ENCODE data around the gene PTGR3.

Gene PTGR3

DNA sequence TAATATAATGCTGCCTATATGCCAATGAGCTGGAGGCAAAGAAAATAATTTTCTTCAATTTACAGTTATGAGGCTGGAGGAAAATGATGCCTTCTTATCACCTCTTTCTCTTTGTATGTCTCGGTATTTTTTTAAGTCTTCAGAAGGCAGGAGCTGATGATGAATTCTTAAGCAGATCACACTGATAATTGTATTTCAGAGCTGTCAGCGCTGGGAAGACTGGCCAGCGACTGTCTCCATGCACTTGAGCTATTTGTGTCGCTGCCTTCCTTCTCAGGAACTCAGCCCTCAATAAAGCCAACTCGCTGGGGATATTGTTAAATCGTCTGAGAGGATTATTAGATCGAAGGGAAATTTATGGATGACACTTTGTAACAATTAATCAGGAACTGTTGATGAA is 40.3 kb downstream of the PTGR3 start:
- no peak for DNase-seq

DNA sequence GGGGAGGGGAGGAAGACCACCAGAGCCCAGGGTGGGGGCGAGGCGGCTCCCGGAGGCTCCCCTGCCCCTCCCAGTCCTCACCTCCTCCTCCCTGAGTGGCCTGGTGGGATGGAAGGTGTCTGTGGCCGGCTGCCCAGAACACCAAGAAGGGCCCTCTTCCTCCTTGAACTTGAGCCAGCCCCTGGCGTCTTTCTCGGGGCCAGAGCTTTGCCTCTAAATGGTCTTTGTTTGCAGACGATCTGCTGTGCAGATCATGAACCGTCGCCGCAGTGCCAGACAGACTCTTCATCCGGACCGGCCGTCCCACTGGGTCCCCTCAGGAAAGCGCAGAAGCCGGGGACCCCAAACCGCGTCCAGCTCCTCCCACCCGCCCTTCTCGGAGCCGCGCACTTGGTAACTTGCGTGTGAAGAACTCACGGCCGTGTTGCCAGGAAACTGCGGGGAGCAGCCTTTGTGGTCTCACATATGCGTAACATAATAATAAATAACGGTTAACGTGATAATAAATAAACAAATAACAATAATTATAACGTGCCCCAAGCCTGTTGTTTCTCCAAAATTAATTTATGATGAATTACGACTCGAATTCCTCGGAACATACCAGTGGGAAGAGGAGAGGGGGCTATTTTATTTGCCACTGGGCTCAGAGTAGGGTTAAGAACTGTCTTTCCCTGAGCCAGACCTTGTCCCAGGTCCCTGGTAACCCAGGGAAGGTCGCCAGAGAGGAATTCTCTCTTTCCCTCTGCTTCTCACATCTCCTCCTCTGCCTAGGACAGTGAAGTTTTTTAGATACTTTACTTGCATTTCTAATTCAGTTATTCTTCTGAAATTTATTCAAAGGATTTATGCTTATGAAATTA is 41.0 kb downstream of the PTGR3 start:
- no peak for DNase-seq

DNA sequence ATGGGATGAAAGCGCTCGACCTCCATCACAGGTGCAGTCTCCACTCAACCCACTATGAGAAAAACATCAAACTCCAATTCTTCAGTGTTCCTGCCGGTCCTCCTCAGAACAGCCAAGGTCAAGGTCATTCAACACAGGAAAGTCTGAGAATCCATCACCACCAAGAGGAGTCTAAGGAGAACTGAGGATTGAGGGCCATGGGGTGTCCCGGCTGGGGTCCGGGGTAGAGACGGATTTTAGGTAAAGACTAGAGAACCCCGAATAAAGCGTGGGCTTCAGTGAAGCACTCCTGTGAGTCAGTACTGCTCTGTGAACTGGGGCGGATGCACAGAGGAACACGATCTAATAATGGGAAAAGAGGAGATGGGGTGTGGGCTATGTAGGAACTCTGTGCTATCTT is 41.8 kb downstream of the PTGR3 start:
- DNase-seq: no peak

DNA sequence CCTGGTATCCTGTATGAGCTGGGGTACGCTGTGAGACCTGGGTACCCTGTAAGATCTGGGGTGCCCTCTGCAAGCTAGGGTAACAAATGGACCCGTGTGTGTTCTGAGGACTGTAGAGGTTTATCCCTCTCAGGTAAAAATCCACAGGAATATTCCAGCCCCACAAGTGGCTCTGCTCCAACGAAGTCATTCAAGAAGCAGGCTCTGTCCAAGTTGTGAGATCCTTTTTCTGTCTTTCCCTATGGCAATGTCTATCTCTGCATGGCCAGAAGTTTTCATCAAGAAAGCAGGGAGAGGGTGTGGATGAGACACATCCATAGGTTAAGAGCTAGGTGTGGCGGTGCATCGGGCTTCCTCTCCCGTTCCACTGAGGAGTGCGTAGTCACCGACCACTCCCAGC is 43.0 kb downstream of the PTGR3 start:
- no peak for DNase-seq

DNA sequence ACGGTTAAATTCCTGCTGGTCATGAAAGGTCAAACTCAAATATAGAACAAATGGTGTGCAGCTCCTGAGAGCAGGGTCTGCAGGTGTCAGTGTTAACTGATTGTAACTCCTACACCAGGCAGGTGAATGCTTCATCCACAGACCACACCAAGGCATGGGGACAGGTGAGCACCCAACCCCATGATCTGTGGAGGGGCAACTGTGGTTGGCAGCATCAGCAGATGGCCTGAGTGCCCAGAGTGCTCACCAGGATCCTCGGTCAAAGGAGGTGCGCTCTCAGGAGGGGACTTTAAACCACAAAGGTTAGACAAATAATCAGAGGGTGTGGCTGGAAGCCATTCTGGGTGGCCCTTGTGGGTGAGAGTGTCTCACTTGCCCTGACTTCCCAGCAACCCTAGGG is 44.5 kb downstream of the PTGR3 start:
- no peak for DNase-seq

DNA sequence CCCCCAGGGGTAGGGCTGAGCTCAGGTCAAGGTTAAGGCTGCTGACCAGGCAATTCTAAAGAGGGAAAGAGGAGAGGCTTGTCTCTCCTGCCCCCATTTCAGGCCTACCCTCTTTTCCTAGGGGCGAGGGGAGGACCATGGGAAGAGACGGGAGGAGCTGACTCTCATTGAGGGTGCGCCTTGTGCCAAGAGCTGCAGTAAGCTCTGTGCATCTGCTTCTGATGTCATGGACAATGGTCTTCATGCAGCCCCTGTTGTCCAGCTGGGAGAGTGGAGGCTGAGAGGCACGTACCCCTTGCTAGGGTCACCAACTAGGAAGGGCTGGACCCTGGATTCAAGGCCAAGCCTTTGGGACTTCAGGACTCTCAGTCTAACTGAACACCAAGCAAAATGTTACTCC is 45.2 kb downstream of the PTGR3 start:
- no peak for DNase-seq

DNA sequence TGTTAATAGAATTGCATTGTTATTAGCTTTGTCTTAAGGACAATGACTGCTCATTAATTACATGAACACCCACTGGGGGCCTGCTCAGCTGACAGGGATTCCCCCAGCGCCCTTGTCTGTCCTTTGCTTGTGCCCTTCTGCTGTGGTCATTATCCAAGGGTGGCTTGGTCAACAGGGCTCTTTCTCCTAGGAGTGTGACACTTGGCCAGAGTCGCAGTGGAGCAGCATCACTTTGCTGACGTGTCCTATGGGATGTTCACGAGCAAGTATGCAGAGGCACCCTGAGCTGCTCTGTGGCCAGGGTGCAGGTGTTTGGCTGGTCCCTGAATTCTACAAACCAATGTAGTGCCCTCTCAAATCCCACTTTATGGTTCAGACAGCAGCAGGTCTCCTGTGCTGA is 46.0 kb downstream of the PTGR3 start:
- no peak for DNase-seq

DNA sequence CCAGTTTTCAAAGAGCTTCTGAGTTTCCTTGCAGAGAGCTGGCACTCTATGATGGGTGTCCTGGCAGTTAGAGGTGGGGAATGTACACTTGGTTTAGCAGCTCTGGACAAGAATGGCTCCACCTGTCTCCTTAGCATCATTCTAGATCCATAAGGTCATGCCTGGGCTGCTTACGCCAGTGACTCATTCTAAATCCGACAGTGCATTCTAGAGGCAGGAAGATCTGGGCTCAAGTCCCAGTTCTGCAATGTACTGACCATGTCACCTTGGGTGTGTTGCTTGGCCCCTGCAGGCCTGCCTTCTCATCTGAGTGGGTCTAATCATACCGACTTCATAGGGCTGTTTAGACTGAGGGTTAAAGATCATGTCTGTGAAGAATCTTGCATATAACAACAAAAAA is 46.5 kb downstream of the PTGR3 start:
- no peak for DNase-seq

DNA sequence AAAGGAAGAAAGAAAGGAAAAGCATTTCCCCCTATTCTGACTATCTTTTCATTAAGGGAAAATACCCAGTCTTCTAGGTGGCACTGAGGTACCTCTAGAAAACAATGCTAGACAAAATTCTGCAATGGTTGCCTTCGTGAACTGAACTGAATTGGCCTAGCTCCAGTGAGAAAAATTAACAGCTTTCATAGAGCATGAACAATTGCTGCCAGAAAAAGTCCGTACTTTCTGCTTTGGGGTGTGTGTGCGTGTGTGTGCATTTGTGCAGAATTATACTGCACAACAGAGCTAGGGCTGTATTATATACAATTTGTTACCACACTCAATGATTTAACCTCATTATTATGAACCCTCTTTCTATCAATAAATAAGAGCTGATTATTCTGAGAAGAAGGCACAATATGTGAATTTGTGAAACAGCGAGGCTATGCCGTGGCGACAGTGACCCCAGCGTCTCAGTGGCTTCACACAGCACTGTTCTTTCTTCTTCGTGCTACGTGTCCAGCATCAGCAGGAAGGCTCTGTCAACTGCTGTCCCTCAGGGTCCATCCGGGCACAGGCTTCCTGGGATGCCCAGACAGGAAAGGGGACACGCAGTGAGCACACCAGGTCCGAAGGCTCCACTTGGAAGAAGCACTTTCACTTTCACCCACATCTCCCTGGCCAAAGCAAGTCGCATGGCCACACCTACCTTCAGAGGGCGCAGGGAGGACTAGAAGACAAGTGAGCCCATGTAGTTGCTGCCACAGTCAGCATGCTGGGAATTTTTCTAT is 47.5 kb downstream of the PTGR3 start:
- DNase-seq: no peak

DNA sequence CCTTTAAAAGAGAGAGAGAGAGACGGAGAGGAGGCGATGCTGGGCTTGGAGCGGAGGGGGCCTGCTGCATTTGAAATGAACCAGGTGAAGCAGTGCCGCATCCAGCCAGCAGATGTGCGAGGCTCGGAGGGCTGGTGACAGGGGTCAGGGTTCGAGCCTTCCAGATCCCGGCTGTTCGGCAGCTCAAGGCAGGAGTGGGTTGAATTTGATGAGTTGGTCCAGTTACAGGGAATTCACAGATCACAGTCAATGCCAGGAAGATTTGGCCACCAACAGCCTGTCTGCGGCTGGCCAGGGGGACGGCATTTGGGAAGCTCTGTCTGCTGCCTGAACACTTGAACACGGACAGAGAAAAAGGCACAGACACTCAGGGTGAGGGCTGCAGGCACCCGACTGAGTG is 48.6 kb downstream of the PTGR3 start:
- DNase-seq: no peak

DNA sequence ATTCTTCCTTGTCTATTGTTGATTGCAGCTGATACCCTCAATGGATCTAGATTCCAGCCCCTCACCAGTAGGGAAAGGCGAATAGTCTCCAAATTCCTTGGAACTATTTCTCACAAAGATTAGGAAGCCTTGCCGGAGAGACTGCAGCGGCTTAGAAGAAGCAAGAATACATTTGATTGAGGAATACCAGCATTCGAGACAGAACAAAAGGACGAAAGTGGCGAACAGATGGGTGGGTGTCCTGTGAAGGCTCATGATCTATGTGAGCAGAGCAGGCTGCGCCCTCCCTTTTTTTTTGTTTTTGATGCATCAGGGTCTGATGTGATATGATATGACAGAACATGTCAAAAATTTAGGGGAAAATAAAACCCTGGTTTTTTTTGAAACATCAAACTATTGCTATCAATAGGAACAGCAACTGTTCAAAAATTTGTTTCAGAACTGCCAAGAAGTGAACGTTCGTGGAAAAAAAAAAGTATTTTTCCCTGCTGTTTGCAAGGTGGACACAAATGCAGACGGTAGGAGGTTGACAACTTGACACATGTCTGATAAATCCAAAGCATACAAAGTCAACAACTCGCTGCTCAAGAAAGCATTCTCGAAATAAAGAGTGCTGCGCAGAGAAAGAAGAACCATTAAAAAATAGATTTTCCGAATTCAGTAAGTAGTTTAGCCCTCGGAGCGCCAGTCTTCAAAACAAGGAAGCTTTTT is 49.1 kb downstream of the PTGR3 start:
- no peak for DNase-seq

DNA sequence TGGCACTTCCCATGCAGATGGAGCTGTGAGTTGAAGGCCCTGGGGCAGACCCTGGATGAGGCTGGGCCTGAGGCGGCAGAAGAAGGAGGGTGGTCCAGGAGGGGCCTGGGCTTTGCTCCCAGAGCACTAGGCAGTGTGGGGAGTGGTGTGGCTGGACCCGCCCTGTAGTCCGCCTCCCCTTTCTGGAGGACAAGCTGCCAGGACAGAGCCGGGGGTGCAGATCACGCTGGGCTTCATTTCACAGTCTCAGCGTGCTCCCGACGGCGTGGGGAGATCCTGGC is 49.8 kb downstream of the PTGR3 start:
- DNase-seq: no peak

Measured in fibroblast of skin of abdomen (primary cell).